ENCODE data around the gene SMIM13.
"Not testable (repeated sequence)": the region's sequence is repeated elsewhere in the genome, so short reads cannot be mapped to it uniquely, and the experiment has no call there.

SMIM13 gene

DNA sequence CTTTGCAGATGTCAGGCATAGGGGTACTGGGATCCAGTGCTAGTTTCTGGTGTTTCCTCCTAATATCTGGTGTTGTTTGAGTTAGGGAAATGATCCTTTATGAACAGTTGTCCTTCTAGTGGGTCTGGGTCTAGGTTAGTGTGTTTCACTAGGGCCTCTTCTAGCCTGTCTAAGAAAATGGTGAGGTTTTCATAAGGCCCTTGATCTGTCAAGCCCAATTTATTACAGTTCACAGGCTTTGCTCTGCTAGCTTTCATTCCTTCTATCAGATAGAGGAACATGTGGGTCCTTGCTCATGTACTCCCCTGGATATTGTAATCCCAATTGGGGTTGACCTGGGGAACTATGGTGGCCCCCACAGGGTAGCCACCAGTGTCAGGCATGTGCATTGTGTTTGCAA is 15.1 kb downstream of the SMIM13 start:
- TF ChIP-seq, protein P1, sequence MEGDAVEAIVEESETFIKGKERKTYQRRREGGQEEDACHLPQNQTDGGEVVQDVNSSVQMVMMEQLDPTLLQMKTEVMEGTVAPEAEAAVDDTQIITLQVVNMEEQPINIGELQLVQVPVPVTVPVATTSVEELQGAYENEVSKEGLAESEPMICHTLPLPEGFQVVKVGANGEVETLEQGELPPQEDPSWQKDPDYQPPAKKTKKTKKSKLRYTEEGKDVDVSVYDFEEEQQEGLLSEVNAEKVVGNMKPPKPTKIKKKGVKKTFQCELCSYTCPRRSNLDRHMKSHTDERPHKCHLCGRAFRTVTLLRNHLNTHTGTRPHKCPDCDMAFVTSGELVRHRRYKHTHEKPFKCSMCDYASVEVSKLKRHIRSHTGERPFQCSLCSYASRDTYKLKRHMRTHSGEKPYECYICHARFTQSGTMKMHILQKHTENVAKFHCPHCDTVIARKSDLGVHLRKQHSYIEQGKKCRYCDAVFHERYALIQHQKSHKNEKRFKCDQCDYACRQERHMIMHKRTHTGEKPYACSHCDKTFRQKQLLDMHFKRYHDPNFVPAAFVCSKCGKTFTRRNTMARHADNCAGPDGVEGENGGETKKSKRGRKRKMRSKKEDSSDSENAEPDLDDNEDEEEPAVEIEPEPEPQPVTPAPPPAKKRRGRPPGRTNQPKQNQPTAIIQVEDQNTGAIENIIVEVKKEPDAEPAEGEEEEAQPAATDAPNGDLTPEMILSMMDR (IDR thresholded peaks at IDR 0.05; ENCODE audit: borderline replicate concordance, insufficient read depth, low read depth, low read length), result no peak
- no peak overlapping the region for H3K4me3 ChIP-seq (ENCODE audit: low read depth, low read length)

DNA sequence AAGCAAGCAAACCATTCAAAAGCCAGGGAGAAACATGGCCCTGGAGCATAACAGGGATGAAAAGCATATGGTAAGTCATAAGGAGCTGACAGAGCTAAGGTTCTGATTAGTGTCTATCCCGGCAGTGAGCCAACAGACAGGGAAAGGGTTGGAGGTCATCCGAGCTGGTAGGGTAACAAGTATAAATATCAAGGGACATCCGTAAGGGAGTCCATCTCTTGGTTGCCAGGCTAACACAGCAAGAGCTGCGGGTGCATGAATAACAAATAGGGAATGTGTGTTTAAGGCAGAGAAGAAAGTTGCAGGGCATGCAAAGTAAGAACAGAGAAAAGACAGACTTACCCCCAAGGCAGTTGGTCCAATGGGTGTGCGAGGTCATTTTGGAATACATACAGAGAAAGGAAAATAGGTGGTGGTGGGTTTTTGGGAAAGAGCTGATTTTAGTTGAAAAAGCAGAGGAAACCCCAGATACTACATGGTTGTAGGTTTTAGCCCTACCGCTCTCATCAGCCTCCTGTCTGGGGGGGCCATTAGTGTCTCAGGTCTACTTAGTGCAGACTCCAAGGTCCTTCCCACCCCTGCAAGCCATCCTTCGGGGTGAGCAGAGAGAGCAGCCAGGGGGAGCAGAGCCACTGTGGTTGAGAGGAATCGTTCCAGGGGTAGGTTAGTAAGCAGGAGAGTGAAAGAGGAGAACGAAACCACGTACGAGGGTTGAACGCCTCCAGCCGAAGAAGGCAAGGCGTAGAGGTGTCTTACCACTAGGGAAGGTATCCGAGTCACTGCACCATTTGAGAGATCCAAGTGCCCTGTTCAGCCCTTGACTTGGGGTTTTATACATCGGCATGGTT is 17.5 kb downstream of the SMIM13 start, which contains the start of gene ERVFRD-1:
Gene ERVFRD-1, minus strand, starts transcription at position 805 of the 848 bp plus-strand sequence. CDS start 6,415 bp downstream, outside the sequence.
- no peak within 1 kb of the TSS for H3K4me3 ChIP-seq (ENCODE audit: low read depth, low read length)
- TF ChIP-seq, protein P1 (IDR thresholded peaks at IDR 0.05; ENCODE audit: borderline replicate concordance, insufficient read depth, low read depth, low read length), result no peak

DNA sequence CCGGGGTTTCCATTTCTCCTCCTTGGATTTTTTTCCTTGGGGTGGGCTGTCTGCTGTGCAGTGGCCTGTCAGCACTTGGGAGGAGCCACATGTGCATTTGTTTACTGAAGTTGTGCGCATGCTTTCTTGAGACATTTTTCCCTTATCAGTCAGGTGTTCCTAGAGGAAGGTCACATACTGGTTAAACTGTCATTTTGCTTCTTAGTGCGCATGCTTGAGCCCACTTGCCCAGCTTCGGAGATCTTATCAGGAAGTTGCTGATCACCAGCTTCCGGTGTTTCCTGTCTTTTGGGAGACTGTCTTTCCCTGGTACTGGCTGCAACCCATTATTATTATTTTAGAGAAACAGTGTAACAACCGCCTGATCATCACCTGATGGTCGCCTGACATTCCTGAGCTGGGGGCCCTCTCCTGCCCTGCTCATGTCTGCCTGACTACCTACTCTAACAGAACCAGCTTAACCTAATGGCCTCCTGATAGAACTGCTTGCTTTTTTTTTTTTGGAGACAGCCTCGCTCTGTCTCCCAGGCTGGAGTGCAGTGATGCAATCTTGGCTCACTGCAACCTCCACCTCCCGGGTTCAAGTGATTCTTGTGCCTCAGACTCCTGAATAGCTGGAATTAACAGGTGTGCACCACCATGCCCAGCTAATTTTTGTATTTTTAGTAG is 18.3 kb downstream of the SMIM13 start:
- no peak overlapping the region for H3K4me3 ChIP-seq (ENCODE audit: low read depth, low read length)
- TF ChIP-seq, protein P1 (IDR thresholded peaks at IDR 0.05; ENCODE audit: borderline replicate concordance, insufficient read depth, low read depth, low read length), result no peak

DNA sequence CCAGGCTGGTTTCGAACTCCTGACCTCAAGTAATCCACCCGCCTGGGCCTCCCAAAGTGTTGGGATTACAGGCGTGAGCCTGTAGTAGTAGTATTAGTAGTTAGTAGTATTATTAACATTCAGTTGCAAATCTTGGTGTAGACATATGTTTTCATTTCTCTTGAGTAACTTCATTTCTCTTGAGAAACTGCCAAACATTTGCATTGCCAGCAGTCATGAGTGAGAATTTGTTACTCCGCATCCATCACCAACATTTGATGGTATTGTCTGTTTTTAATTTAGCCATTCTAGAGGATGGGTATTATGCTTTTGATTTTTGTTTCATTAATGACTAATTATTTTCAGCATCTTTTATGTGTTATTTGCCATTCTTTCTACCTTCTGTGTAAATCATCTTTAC is 19.4 kb downstream of the SMIM13 start:
- TF ChIP-seq, protein P1 (IDR thresholded peaks at IDR 0.05; ENCODE audit: borderline replicate concordance, insufficient read depth, low read depth, low read length), result no peak
- no peak overlapping the region for H3K4me3 ChIP-seq (ENCODE audit: low read depth, low read length)

DNA sequence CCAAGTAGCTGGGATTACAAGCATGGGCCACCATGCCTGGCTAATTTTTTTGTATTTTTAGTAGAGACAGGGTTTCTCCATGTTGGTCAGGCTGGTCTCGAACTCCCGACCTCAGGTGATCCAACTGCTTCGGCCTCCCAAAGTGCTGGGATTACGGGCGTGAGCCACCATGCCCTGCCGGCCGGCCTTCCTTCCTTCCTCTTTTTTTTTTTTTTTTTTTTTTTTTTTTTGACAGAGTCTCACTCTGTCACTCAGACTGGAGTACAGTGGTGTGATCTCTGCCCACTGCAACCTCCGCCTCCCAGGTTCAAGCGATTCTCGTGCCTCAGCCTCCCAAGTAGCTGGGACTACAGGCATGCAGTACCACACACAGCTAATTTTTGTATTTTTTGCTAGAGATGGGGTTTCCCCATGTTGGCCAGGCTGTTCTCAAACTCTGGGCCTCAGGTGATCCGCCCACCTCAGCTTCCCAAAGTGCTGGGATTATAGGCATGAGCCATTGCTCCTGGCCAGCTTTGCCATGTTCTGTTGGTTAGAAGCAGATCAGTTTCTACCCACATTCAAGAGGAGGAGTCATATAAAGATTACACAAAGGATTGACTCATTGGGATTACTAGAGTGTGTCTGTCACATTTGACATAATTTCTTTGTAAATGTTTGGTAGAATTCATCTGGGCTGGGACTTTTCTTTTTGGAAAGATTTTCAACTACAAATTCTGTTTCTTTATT is 22.3 kb downstream of the SMIM13 start:
- H3K4me3 ChIP-seq (ENCODE audit: low read depth, low read length), result not testable (repeated sequence)

DNA sequence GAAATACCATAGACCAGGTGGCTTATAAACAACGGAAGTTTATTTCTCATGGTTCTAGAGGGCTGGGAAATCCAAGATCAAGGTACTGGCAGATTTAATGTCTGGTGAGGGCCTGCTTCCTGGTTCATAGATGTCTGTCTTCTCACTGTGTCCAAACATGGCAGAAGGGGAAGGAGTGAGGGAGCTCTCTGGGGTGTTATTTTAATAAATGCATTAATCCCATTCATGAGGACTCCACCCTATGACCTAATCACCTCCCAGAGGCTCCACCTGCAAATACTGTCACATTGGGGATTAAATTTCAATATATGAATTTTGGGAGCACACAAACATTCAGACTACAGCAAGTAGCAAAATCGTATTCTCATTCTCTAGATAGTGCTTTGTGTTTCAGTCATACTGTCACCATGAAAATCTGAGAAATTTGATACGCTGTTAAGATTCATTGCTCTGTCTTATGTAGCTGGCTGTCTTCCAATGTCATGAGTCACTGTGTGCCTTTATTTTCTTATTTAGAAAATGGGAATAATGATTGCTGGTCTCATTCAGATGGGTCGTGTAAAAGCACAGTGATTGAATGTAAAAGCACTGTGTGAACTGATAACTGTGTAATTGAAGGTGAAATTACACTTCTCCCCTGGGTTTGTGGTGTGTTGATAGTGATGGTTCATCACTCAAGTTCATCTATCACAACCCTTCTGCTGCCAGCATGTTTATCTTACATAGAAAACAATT is 26.8 kb downstream of the SMIM13 start:
- TF ChIP-seq, protein P1 (IDR thresholded peaks at IDR 0.05; ENCODE audit: borderline replicate concordance, insufficient read depth, low read depth, low read length), result no peak
- H3K4me3 ChIP-seq (ENCODE audit: low read depth, low read length), result no peak overlapping the region

DNA sequence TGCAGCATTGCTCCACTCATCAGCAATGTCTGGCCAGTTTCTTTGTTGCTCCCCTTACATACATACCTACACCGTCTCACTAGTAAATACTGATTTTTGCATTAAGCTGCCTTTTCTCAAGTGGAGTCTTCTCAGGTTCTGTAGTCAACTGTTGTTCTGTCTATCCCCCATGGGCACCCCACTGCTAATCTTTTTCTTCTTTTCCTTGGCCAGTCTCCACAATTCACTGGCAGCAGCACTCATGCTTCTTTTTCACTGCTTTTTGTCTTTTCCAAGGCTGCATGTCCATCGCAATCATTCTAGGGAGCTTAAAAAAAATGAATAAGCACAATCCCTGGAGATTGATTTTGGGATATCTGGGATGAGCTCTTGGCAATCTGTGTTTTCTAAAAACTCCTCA is 28.2 kb downstream of the SMIM13 start:
- TF ChIP-seq, protein P1 (IDR thresholded peaks at IDR 0.05; ENCODE audit: borderline replicate concordance, insufficient read depth, low read depth, low read length), result no peak
- no peak overlapping the region for H3K4me3 ChIP-seq (ENCODE audit: low read depth, low read length)

All from GM12875 (cell line).